Mesenchymal stem cell (in vitro differentiated cells and primary cell): ENCODE measurements around the gene B9D1.

Source experiments
- DNase-seq: peaks from one replicate; pipeline ENCODE4 v3.0.0-alpha.2; 2013
- H2AFZ ChIP-seq: one replicate; pipeline ENCODE4 v1.6.1; 2013; ENCODE audit warnings: low read depth, mild to moderate bottlenecking, control low read depth, inconsistent platforms, low read length, moderate library complexity
- H2AK5ac ChIP-seq: 2 replicates; pipeline ENCODE4 v1.6.1; 2013; ENCODE audit warnings: low read length, moderate library complexity, mild to moderate bottlenecking, inconsistent platforms; ENCODE audit not compliant: severe bottlenecking
- H2BK120ac ChIP-seq: one replicate; pipeline ENCODE4 v1.6.1; 2013; ENCODE audit warnings: low read depth, mild to moderate bottlenecking, inconsistent platforms, low read length, moderate library complexity
- H2BK12ac ChIP-seq, 2 experiments: one replicate each; pipeline ENCODE4 v1.6.1; 2013; ENCODE audit warnings: inconsistent platforms in 2 of 2, low read length in 2 of 2, mild to moderate bottlenecking in 2 of 2, moderate library complexity in 2 of 2, control low read depth in 1 of 2
- H2BK15ac ChIP-seq: one replicate; pipeline ENCODE4 v1.6.1; 2013; ENCODE audit warnings: mild to moderate bottlenecking, low read depth, inconsistent platforms; ENCODE audit not compliant: poor library complexity, severe bottlenecking
- H2BK5ac ChIP-seq: 2 replicates; pipeline ENCODE4 v1.6.1; 2013; ENCODE audit warnings: low read depth, mild to moderate bottlenecking, low read length, control low read depth, inconsistent platforms; ENCODE audit not compliant: poor library complexity, severe bottlenecking
- H3K14ac ChIP-seq, 2 experiments: one replicate each; pipeline ENCODE4 v1.6.1; 2013; ENCODE audit warnings: inconsistent platforms in 2 of 2, low read length in 2 of 2, control low read depth in 1 of 2, mild to moderate bottlenecking in 1 of 2, moderate library complexity in 1 of 2
- H3K18ac ChIP-seq, 2 experiments: one replicate each; pipeline ENCODE4 v1.6.1; 2013; ENCODE audit warnings: inconsistent platforms in 2 of 2, low read length in 2 of 2, control low read depth in 1 of 2, low read depth in 1 of 2, mild to moderate bottlenecking in 1 of 2
- H3K23ac ChIP-seq, 2 experiments: one replicate each; pipeline ENCODE4 v1.6.1; 2013; ENCODE audit warnings: inconsistent platforms in 2 of 2, low read length in 2 of 2, mild to moderate bottlenecking in 2 of 2, moderate library complexity in 2 of 2, control low read depth in 1 of 2
- H3K27ac ChIP-seq: 2 replicates; pipeline ENCODE4 v1.5.1; 2013; ENCODE audit warnings: mild to moderate bottlenecking, moderate library complexity, low read length, control low read depth, inconsistent platforms; ENCODE audit not compliant: poor library complexity, severe bottlenecking
- H3K27me3 ChIP-seq, 2 experiments: 2 replicates each; pipeline versions ENCODE4 v1.6.1 to v1.7.0; 2013; ENCODE audit warnings: low read length in 2 of 2, mild to moderate bottlenecking in 2 of 2, moderate library complexity in 2 of 2, control low read depth in 1 of 2, inconsistent platforms in 1 of 2; ENCODE audit not compliant: control insufficient read depth in 1 of 2, insufficient read depth in 1 of 2
- H3K36me3 ChIP-seq, 2 experiments: 2 replicates each; pipeline versions ENCODE4 v1.6.1 to v1.7.0; 2013; ENCODE audit warnings: low read length in 2 of 2, control low read depth in 1 of 2, inconsistent platforms in 1 of 2, low read depth in 1 of 2, mild to moderate bottlenecking in 1 of 2; ENCODE audit not compliant: insufficient read depth in 2 of 2, control insufficient read depth in 1 of 2
- H3K4ac ChIP-seq, 2 experiments: one replicate each; pipeline ENCODE4 v1.6.1; 2013; ENCODE audit warnings: inconsistent platforms in 2 of 2, low read length in 2 of 2, mild to moderate bottlenecking in 2 of 2, moderate library complexity in 2 of 2, control low read depth in 1 of 2, low read depth in 1 of 2
- H3K4me1 ChIP-seq: 2 replicates; pipeline ENCODE4 v1.6.1; 2013; ENCODE audit warnings: low read depth, low read length, control low read depth; ENCODE audit not compliant: control insufficient read depth, insufficient read depth
- H3K4me2 ChIP-seq: 2 replicates; pipeline ENCODE4 v1.6.1; 2013; ENCODE audit warnings: low read length, mild to moderate bottlenecking, inconsistent platforms; ENCODE audit not compliant: poor library complexity, severe bottlenecking
- H3K4me3 ChIP-seq, 2 experiments: 2 replicates each; pipeline versions ENCODE4 v1.5.1 to v1.7.0; 2013; ENCODE audit warnings: low read length in 2 of 2, mild to moderate bottlenecking in 2 of 2, control low read depth in 1 of 2, low read depth in 1 of 2; ENCODE audit not compliant: insufficient read depth in 1 of 2
- H3K79me1 ChIP-seq: replicated peaks from 2 replicates; pipeline ENCODE4 v1.6.1; 2013; ENCODE audit warnings: mild to moderate bottlenecking, control low read depth, low read length, inconsistent platforms; ENCODE audit not compliant: poor library complexity, severe bottlenecking
- H3K9ac ChIP-seq: 2 replicates; pipeline ENCODE4 v1.7.0; 2013; ENCODE audit warnings: mild to moderate bottlenecking, low read length, moderate library complexity
- H3K9me3 ChIP-seq: 2 replicates; pipeline ENCODE4 v1.7.0; 2013; ENCODE audit warnings: mild to moderate bottlenecking, low read length; ENCODE audit not compliant: control insufficient read depth
- H4K8ac ChIP-seq: one replicate; pipeline ENCODE4 v1.6.1; 2013; ENCODE audit warnings: inconsistent platforms, mild to moderate bottlenecking, low read length, moderate library complexity
- H4K91ac ChIP-seq: one replicate; pipeline ENCODE4 v1.6.1; 2013; ENCODE audit warnings: mild to moderate bottlenecking, low read length, inconsistent platforms
- WGBS: methylation state at CpG from one replicate; pipeline ENCODE4 v1.1.7; 2013; ENCODE audit warnings: mixed read lengths; 5-methylcytosine and 5-hydroxymethylcytosine counted together

Gene B9D1

DNA sequence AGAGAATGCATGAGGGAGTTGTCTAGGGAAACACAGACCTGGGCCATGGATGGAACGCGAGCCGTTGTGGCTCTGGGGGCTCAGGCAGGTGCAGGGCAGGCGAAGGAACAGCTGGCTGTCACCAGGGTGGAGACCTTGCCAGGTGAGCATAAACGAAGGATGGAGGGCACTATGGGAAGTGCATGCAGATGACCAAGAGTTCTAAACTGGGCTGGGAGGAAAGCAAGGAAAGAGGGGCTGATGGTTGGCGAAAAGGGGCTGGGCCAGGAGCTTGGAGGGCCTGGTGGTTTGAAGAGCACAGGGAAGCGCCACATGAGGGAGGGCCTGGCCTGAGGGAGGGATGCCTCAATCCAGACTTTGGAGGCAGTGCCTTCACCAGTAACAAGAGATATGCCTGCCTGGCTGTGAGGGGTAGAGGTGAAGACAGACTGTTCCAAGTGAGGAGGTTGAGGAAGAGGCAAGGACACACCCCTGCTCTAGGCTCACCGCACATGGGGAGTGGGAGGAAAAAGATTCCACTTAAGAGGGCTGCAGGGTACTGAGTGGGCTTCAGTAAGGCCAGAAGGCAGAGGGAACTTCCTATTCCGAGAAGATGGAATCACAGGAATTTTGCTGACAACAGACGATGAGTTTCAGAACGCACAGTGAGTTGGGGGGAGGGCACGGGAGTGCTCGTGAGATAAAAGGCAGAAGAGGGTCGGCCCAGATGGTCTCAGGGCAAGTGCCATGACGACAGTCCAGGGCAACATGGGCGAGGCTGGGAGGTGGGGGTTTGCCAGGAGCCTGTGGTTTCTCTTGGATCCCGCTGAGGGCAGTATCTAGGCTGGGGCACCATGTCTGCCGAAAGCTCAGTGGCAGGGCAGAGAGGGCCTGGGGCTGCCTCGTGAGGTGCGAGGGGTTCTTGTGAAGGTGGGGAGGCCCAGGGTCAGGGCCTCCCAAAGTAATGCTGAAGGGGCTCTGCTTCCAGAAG lies 20.6 kb downstream of the B9D1 start:
- Histone ChIP-seq H3K79me1 (no peaks in the 10 kb centered on the region), H2BK15ac (peak overlapping the region; percentile 35), H3K4me2 (no peak overlapping the region), H3K9ac (no peak overlapping the region), H3K4me3 (no peak overlapping the region), H3K27ac (no peak overlapping the region), H4K91ac (peak overlapping the region; percentile 64), H2BK5ac (no peak overlapping the region), H3K18ac (peak overlapping the region; percentile 38 to 73), H2BK120ac (peak overlapping the region; percentile 12), H2AK5ac (peak overlapping the region; percentile 57), H2BK12ac (peak overlapping the region; percentile 30 to 31), H3K9me3 (no peaks in the 10 kb centered on the region), H3K4ac (peak overlapping the region in 1 of 2 experiments; percentile 7), H2AFZ (no peak overlapping the region), H3K36me3 (peaks cover under 1 to 25% of the 10 kb centered on the region in 2 experiments), H3K23ac (no peak overlapping the region), H3K14ac (peak overlapping the region in 1 of 2 experiments; percentile 94), H3K27me3 (no peaks in the 10 kb centered on the region), H4K8ac (peak overlapping the region; percentile 88), H3K4me1 (peaks cover 36% of the 10 kb centered on the region)
- WGBS = 62% methylated on average over 20 of the region's 20 CpGs
- DNase-seq = peak; percentile 50

GRCh38 chr17:19341211-19341631 lies 21.3 kb downstream of the B9D1 start:
- Histone ChIP-seq H2AK5ac (peak overlapping the region; percentile 18), H3K4ac (peak overlapping the region in 1 of 2 experiments; percentile 7), H2BK5ac (no peak overlapping the region), H3K4me2 (no peak overlapping the region), H3K9me3 (no peaks in the 10 kb centered on the region), H3K9ac (no peak overlapping the region), H2AFZ (no peak overlapping the region), H3K27ac (no peak overlapping the region), H3K23ac (no peak overlapping the region), H2BK15ac (no peak overlapping the region), H3K4me3 (no peak overlapping the region), H3K18ac (no peak overlapping the region), H4K91ac (peak overlapping the region; percentile 54), H3K79me1 (no peaks in the 10 kb centered on the region), H3K4me1 (peaks cover 32% of the 10 kb centered on the region), H2BK12ac (no peak overlapping the region), H2BK120ac (no peak overlapping the region), H3K14ac (peak overlapping the region in 1 of 2 experiments; percentile 94), H3K27me3 (no peaks in the 10 kb centered on the region), H3K36me3 (peaks cover 8 to 32% of the 10 kb centered on the region in 2 experiments), H4K8ac (peak overlapping the region; percentile 10)
- DNase-seq = no peak
- WGBS = 82% methylated on average over 7 of the region's 7 CpGs

GRCh38 chr17:19339341-19339815 lies 23.1 kb downstream of the B9D1 start:
- Histone ChIP-seq H3K14ac (no peak overlapping the region), H3K9me3 (no peaks in the 10 kb centered on the region), H3K4me3 (no peak overlapping the region), H3K4ac (no peak overlapping the region), H2BK5ac (no peak overlapping the region), H2BK15ac (no peak overlapping the region), H2AFZ (no peak overlapping the region), H3K79me1 (peaks cover 2% of the 10 kb centered on the region), H3K23ac (no peak overlapping the region), H2BK120ac (no peak overlapping the region), H3K27ac (no peak overlapping the region), H3K9ac (no peak overlapping the region), H4K8ac (no peak overlapping the region), H2BK12ac (no peak overlapping the region), H3K27me3 (no peaks in the 10 kb centered on the region), H3K4me1 (peaks cover 27% of the 10 kb centered on the region), H3K4me2 (no peak overlapping the region), H3K18ac (no peak overlapping the region), H2AK5ac (no peak overlapping the region), H4K91ac (no peak overlapping the region), H3K36me3 (peaks cover 24 to 37% of the 10 kb centered on the region in 2 experiments)
- no peak for DNase-seq
- WGBS = 67% methylated on average over 2 of the region's 2 CpGs
